HG02798 (cell line): ENCODE measurements around the gene DLX3.

Experiments
- ATAC-seq: cut with Tn5 transposase; IDR thresholded peaks from one replicate; pipeline ENCODE4 v1.9.1; 2021; ENCODE audit warnings: mild to moderate bottlenecking; ENCODE audit not compliant: unreplicated experiment, poor library complexity

The DLX3 gene

DNA sequence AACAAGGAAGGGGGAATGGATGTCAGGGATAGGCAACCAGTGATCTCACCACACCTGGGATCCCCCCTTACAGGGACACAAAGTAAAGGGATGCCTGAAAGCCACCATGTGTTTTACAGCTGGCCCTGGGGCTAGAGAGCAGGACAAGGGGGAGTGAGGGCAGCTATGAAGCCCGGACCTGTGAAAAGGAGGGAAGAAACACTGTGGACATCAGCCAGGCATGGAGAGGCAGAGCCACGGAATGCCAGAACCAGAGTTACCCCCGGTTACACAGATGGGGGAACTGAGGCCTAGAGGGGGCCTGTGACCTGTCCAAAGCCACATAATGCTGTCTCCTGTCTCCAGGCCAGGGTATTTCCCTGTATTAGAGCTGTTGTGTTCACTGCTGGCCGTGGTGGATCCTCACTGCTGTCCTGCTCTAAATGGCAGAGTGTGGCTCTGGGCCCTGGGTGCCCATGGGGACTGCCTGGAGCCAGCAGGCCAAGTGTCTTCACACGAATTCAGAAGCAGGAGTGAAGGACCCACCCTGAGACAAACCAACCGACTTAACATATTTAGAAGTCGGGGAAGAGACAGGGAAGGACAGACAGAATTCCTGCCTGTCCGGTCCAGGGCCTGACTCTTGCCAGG lies 31.1 kb upstream of the DLX3 start:
- no peak for ATAC-seq

DNA sequence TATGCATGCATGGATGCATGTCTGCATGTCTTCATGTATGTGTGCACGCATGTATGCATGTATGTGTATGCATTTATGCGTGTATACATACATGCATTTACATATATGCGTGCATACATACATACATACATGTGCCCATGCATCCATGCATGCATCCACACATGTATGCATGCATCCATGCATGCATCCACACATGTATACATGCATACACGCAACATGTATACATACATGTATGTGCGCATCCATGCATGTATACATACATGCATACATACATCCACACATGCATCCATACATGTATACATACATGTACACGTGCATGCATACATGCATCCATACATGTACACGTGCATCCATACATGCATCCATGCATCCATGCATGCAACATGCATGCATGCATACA lies 29.8 kb upstream of the DLX3 start:
- no peak for ATAC-seq

DNA sequence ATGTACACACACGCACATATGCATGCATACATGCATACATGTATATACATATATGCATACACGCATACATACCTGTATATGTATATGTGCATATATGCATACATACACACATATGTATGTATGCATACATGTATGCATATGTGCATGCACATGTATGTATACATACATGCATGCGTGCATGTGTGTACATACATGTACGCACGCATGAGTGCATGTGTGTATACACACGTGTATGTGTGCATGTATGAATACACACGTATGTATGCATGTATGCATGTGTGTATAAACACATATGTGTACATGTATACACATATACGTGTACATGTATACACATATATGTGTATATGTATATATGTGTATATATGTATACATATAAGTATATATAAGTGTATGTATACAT lies 28.5 kb upstream of the DLX3 start:
- ATAC-seq = no peak

DNA sequence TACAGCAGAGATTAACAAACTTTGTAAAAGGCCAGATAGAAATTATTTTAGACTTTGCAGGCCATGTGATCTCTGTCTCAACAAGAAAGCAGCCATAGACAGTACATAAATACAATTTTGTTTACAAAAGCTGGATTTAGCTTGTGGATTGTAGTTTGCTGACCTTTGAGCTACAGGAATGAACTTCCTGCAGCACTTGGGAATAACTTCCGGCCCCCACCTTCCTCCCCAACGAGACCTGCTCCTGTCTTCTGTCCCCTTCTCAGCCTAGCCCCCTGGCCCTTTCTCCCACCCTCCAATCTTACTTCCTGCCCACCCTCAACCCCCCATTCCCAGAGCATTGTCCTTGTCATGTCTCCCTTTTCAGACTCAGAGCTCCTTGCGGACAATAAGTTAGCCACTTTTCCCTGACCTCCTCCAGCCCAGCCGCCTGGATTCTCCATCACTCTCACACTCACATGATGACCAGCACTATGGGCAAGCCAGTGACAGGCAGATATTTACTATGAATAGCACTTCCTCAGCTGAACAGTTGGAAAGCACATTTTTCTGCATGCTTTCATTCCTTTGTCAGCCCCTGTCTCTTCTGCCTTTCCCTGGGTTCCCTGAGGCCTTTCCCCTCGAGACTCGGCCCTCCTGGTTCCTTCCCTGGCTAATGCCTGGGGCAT lies 27.6 kb upstream of the DLX3 start:
- ATAC-seq = no peak

GRCh38 chr17:50021681-50022370 lies 26.8 kb upstream of the DLX3 start:
- ATAC-seq = no peak

DNA sequence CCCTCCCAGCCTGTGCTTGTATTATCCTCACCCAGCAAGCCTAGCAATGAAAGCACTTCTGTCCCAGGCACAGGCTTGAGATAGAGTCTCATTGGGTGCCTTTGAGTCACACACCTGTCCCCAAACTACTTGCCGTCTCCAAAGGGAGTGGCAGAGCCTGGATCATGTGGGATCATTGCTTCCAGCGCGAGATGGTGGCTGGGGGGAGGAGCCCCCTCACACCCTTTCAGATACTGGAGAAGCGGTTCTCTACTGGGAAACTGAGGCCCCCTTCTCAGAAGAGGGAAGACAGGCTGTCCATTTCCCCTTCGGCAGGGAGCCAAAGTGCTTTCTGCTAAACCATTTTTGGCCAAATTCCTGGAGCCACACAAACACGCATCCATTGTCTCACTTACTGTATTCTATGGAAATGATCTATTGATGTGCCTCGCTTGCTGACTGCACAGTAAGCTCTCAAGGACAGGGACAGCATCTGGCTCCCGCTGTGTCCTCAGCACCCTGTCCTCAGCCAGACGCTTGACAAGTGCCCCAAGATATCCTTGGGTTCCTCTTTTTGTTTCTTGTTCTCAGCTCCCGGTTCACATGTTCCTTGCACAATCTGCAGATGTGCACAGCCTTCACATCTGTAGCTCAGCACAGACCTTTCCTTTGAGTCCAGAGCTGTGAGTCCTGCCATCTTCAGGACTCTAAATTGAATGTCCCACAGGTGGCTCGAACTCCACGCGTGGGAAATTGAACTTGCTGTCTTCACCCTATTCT lies 26.0 kb upstream of the DLX3 start:
- ATAC-seq = no peak

DNA sequence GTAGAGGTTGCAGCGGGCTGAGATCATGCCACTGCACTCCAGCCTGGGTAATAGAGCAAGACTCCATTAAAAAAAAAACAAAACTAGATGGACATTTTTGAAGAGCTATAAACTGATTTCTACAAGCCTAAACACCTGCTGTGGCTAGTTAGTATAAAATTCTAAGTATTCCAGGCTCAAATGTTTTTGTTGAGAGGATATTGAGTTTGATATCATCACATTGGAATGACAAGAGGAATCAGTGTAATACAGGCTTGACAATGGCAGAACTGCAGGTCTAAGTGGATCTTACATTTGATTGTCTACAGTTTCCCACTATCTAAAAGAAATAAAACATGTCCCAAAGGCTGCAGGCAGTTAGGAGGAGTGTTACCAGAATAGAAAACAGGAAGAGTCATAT lies 23.9 kb upstream of the DLX3 start:
- ATAC-seq = no peak

- no peak for ATAC-seq
These were observed 20.1 kb upstream of the DLX3 start for GRCh38 chr17:50015146-50015545.

GRCh38 chr17:50014471-50015088 lies 19.6 kb upstream of the DLX3 start:
- no peak for ATAC-seq

DNA sequence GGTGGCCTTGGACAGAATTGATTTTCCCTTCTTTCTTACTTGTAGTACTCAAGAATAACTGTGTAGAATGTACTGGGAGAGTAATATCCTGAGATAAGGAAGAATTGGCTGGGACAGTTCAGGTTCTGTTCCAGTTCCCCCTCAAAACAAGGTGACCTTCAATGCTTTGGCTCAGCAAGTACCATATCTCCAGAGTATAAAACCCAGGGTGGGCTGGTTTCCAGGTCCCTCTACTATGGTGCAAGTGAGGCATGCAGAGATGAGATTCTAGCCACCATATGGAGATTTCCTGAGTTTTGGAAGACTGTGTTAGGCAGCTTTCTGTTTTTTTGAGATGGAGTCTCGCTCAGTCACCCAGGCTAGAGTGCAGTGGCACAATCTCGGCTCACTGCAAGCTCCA lies 18.1 kb upstream of the DLX3 start:
- no peak for ATAC-seq

- no peak for ATAC-seq
These were observed 14.3 kb upstream of the DLX3 start for GRCh38 chr17:50009282-50009681.

- no peak for ATAC-seq
These were observed 8.9 kb upstream of the DLX3 start for GRCh38 chr17:50003911-50004310.

DNA sequence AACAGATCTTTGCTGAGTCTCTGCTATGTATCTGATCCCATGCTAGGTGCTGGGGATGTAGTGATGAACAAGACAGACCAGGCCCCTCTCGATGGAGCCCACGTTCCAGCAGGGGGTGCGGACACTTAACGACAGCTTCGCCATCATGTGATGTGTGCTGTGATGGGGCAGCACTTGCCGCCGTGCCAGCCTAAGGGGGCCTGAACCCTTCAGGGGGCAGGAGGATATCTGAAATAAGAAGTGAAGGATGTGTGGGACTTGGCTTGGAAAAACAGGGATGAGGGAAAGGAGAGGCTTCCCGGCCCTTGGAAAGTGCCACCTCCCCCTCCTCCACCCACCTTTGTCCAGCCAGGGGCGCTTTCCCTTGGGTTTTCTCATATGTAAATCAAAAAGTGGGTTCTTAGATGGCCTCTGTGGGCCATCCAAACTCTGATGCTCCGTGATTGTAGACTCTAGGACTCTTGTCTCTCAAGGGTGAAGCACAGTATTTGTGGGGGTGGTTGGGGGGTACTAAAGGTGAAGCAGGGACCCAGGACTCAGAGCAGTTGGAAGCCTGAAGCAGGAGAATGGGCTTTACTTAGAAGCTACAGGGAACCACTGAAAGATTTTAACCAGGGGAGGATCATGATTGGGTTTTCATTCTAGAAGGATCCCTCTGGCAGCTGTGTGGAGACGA lies 4.0 kb upstream of the DLX3 start:
- ATAC-seq = no peak

DNA sequence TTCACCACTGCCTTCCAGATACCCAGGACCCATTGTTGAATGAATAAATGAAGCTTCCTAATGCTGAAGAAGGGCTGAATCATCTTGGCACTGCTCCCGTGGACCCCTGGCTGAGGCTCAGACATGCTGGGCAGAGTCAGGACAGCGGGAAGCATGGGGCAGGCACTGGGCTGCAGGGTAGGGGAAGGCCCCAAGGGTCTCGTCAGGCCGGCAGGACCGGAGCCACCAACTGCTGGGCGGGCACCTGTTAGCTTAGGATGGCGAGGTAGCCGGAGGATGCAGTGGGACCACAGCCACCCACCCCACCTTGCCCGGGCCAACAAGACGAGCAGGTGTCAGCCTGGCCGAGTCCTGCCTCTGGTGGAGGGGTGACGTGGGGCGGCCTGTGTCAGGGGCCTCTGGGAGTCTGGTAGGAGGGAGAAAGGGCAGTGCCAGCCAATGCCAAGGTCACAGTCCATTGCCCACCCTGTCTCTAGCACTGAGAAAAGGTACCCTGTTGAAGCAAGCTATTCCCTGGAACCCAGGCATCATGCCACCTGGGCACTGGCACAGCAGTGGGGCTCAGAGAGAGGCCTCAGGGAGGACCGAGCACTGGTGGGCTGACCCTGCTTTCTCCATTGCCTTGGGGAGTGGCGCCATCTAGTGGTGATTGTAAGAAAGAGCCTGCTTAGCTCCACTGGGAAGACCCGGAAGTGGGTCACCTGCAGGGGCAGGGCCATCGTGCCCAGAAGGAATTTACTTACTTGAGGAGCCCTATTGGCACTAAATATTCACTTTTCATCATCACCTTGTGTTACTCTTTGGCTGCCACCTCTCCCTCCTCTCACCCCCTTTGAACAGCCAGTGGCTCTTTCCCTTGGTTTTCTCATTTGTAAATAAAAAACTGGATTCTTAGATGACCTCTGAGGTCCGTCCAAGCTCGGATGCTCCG lies 3.0 kb upstream of the DLX3 start:
- ATAC-seq = peak; percentile 89

DNA sequence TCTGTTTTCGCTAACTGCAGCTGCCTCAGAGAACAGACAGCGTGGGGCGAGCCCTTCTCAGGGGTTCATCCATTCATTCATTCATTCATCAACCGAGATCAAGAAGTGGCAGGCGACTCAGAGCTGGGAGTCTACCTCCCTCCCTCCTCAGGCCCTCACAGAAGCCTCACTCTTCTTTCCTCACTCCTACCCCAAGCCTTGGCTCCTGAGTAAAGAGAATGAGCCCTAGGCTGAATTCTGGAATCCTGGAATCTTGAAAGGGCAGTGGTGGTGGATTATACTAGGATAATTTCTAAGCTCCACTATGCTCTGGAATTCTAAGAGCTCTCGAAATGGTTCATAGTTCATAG lies 2.3 kb upstream of the DLX3 start:
- no peak for ATAC-seq

- ATAC-seq = no peak
These were observed 1.7 kb upstream of the DLX3 start for GRCh38 chr17:49996495-49997300.

DNA sequence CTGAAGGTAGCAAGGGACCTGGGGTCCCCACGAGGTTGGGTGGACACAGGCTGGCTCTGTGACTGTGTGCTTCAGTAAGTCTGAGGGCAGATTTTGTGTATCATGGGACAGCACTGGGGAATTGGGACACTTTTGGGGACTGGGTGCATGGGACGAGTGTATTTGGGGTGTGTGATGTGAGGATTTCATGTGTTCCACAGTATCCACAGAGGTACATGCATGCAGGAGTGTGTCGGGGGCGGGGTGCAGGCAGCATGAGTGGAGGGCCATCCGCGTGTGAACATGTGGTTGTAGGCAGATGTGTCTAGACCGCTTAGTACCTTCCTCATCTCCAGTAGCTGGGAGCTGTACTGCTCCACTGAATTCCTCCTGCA lies 1.1 kb upstream of the DLX3 start:
- ATAC-seq = no peak
